HL-60 (cell line): Measurements from ENCODE around the gene SPTBN1.

Experiments used
- CTCF ChIP-seq: IDR thresholded peaks from one replicate; pipeline ENCODE4 v1.5.1; 2011; ENCODE audit warnings: low read length, control low read depth, inconsistent platforms; ENCODE audit not compliant: insufficient read depth
- GABPA ChIP-seq: IDR thresholded peaks from 2 replicates; pipeline ENCODE4 v1.6.1; 2012; ENCODE audit warnings: low read depth
- POLR2AphosphoS5 ChIP-seq: IDR thresholded peaks from 2 replicates; pipeline ENCODE4 v1.6.1; 2012; ENCODE audit warnings: low read depth
- SPI1 ChIP-seq: IDR thresholded peaks from 2 replicates; pipeline ENCODE4 v1.6.1; 2012; ENCODE audit warnings: low read depth, mild to moderate bottlenecking, borderline replicate concordance

- TF ChIP-seq CTCF (no peak), POLR2AphosphoS5 (no peak), SPI1 (no peak), GABPA (no peak)
These were observed 19.2 kb downstream of the SPTBN1 start for GRCh38 chr2:54475285-54475684.
